ENCODE data around the gene GPR68. TPM values are rescaled to one million over a fixed set of nuclear protein-coding genes. Genes with fewer than 3 reads are reported as not detected.

The GPR68 gene
- polyA plus RNA-seq, 1 donor from 2014 or later: 2.1 TPM

- no peaks in the 10 kb centered on the region for H3F3A ChIP-seq (ENCODE audit: insufficient read depth, low read length, poor library complexity, severe bottlenecking)
- H3K27ac ChIP-seq (ENCODE audit: low read length): no peak overlapping the region
- H3K9me3 ChIP-seq (ENCODE audit: low read length): no peaks in the 10 kb centered on the region
- H4K20me1 ChIP-seq (ENCODE audit: insufficient read depth): no peaks in the 10 kb centered on the region
- no peak overlapping the region for H3K4me2 ChIP-seq (ENCODE audit: low read length)
- TF ChIP-seq RAD21 (conservative IDR thresholded peaks at IDR 0.05) (no peak), EZH2 (IDR thresholded peaks at IDR 0.05; ENCODE audit: borderline replicate concordance, insufficient read depth, low read length, poor library complexity, severe bottlenecking) (no peak), SMC3 (conservative IDR thresholded peaks at IDR 0.05; ENCODE audit: poor library complexity) (no peak), POLR2AphosphoS5 (IDR thresholded peaks at IDR 0.05) (no peak), EP300 (conservative IDR thresholded peaks at IDR 0.05; ENCODE audit: poor library complexity, severe bottlenecking) (no peak), TAF1 (IDR thresholded peaks at IDR 0.05; ENCODE audit: low read depth) (no peak), MXI1 (conservative IDR thresholded peaks at IDR 0.05; ENCODE audit: poor library complexity, severe bottlenecking) (no peak)
- TF ChIP-seq, protein P1, sequence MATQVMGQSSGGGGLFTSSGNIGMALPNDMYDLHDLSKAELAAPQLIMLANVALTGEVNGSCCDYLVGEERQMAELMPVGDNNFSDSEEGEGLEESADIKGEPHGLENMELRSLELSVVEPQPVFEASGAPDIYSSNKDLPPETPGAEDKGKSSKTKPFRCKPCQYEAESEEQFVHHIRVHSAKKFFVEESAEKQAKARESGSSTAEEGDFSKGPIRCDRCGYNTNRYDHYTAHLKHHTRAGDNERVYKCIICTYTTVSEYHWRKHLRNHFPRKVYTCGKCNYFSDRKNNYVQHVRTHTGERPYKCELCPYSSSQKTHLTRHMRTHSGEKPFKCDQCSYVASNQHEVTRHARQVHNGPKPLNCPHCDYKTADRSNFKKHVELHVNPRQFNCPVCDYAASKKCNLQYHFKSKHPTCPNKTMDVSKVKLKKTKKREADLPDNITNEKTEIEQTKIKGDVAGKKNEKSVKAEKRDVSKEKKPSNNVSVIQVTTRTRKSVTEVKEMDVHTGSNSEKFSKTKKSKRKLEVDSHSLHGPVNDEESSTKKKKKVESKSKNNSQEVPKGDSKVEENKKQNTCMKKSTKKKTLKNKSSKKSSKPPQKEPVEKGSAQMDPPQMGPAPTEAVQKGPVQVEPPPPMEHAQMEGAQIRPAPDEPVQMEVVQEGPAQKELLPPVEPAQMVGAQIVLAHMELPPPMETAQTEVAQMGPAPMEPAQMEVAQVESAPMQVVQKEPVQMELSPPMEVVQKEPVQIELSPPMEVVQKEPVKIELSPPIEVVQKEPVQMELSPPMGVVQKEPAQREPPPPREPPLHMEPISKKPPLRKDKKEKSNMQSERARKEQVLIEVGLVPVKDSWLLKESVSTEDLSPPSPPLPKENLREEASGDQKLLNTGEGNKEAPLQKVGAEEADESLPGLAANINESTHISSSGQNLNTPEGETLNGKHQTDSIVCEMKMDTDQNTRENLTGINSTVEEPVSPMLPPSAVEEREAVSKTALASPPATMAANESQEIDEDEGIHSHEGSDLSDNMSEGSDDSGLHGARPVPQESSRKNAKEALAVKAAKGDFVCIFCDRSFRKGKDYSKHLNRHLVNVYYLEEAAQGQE (IDR thresholded peaks at IDR 0.05; ENCODE audit: borderline replicate concordance): no peak
- TF ChIP-seq, protein P2, sequence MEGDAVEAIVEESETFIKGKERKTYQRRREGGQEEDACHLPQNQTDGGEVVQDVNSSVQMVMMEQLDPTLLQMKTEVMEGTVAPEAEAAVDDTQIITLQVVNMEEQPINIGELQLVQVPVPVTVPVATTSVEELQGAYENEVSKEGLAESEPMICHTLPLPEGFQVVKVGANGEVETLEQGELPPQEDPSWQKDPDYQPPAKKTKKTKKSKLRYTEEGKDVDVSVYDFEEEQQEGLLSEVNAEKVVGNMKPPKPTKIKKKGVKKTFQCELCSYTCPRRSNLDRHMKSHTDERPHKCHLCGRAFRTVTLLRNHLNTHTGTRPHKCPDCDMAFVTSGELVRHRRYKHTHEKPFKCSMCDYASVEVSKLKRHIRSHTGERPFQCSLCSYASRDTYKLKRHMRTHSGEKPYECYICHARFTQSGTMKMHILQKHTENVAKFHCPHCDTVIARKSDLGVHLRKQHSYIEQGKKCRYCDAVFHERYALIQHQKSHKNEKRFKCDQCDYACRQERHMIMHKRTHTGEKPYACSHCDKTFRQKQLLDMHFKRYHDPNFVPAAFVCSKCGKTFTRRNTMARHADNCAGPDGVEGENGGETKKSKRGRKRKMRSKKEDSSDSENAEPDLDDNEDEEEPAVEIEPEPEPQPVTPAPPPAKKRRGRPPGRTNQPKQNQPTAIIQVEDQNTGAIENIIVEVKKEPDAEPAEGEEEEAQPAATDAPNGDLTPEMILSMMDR (IDR thresholded peaks at IDR 0.05; ENCODE audit: poor library complexity, severe bottlenecking): no peak
- no peaks in the 10 kb centered on the region for H3K9me2 ChIP-seq (ENCODE audit: insufficient read depth, low read length)
- H3K4me3 ChIP-seq (ENCODE audit: low read length): no peak overlapping the region
- H2AFZ ChIP-seq (ENCODE audit: low read depth, low read length): no peak overlapping the region
- H3K36me3 ChIP-seq (ENCODE audit: insufficient read depth, low read length): peaks cover 12% of the 10 kb centered on the region
- no peaks in the 10 kb centered on the region for H3K79me2 ChIP-seq (replicated peaks; ENCODE audit: insufficient read depth, low read length)
- H3K9ac ChIP-seq (ENCODE audit: low read length): no peak overlapping the region
- H3K27me3 ChIP-seq (ENCODE audit: insufficient read depth, low read depth, low read length): no peaks in the 10 kb centered on the region
These were observed 35.6 kb upstream of the GPR68 start for GRCh38 chr14:91280129-91280528.

- TF ChIP-seq EP300 (conservative IDR thresholded peaks at IDR 0.05; ENCODE audit: poor library complexity, severe bottlenecking): no peak
- no peaks in the 10 kb centered on the region for H4K20me1 ChIP-seq (ENCODE audit: insufficient read depth)
- H3K9me3 ChIP-seq (ENCODE audit: low read length): no peaks in the 10 kb centered on the region
- H3K36me3 ChIP-seq (ENCODE audit: insufficient read depth, low read length): peaks cover 12% of the 10 kb centered on the region
- H3K79me2 ChIP-seq (replicated peaks; ENCODE audit: insufficient read depth, low read length): no peaks in the 10 kb centered on the region
- H2AFZ ChIP-seq (ENCODE audit: low read depth, low read length): no peak overlapping the region
- no peak overlapping the region for H3K4me3 ChIP-seq (ENCODE audit: low read length)
- H3F3A ChIP-seq (ENCODE audit: insufficient read depth, low read length, poor library complexity, severe bottlenecking): no peaks in the 10 kb centered on the region
- no peak overlapping the region for H3K27ac ChIP-seq (ENCODE audit: low read length)
- no peaks in the 10 kb centered on the region for H3K9me2 ChIP-seq (ENCODE audit: insufficient read depth, low read length)
- no peak overlapping the region for H3K9ac ChIP-seq (ENCODE audit: low read length)
- H3K4me2 ChIP-seq (ENCODE audit: low read length): no peak overlapping the region
- no peaks in the 10 kb centered on the region for H3K27me3 ChIP-seq (ENCODE audit: insufficient read depth, low read depth, low read length)
These were observed 34.9 kb upstream of the GPR68 start for GRCh38 chr14:91279354-91279753.

GRCh38 chr14:91278383-91278715 is 33.8 kb upstream of the GPR68 start:
- Histone ChIP-seq H3K4me3 (ENCODE audit: low read length) (no peak overlapping the region), H3K9ac (ENCODE audit: low read length) (no peak overlapping the region), H2AFZ (ENCODE audit: low read depth, low read length) (no peak overlapping the region), H3K36me3 (ENCODE audit: insufficient read depth, low read length) (peaks cover 12% of the 10 kb centered on the region), H3K9me2 (ENCODE audit: insufficient read depth, low read length) (no peaks in the 10 kb centered on the region), H4K20me1 (ENCODE audit: insufficient read depth) (no peaks in the 10 kb centered on the region), H3K4me2 (ENCODE audit: low read length) (no peak overlapping the region), H3K79me2 (replicated peaks; ENCODE audit: insufficient read depth, low read length) (no peaks in the 10 kb centered on the region), H3K27me3 (ENCODE audit: insufficient read depth, low read depth, low read length) (no peaks in the 10 kb centered on the region), H3F3A (ENCODE audit: insufficient read depth, low read length, poor library complexity, severe bottlenecking) (no peaks in the 10 kb centered on the region), H3K27ac (ENCODE audit: low read length) (no peak overlapping the region), H3K9me3 (ENCODE audit: low read length) (no peaks in the 10 kb centered on the region)
- TF ChIP-seq, protein P2 (IDR thresholded peaks at IDR 0.05; ENCODE audit: poor library complexity, severe bottlenecking): no peak
- TF ChIP-seq SMC3 (conservative IDR thresholded peaks at IDR 0.05; ENCODE audit: poor library complexity): no peak
- TF ChIP-seq EP300 (conservative IDR thresholded peaks at IDR 0.05; ENCODE audit: poor library complexity, severe bottlenecking): no peak
- TF ChIP-seq EZH2 (IDR thresholded peaks at IDR 0.05; ENCODE audit: borderline replicate concordance, insufficient read depth, low read length, poor library complexity, severe bottlenecking): no peak
- no peak for TF ChIP-seq RAD21 (conservative IDR thresholded peaks at IDR 0.05)
- TF ChIP-seq MXI1 (conservative IDR thresholded peaks at IDR 0.05; ENCODE audit: poor library complexity, severe bottlenecking): no peak
- no peak for TF ChIP-seq POLR2AphosphoS5 (IDR thresholded peaks at IDR 0.05)
- TF ChIP-seq TAF1 (IDR thresholded peaks at IDR 0.05; ENCODE audit: low read depth): no peak
- TF ChIP-seq, protein P1 (IDR thresholded peaks at IDR 0.05; ENCODE audit: borderline replicate concordance): no peak

All from neural cell (in vitro differentiated cells).